Common myeloid progenitor, CD34-positive (primary cell): ENCODE data around the gene SERGEF.

ENCODE experiments used
- CTCF ChIA-PET: fragments of 350-600 bp; sonication (Branson Sonifier 250); formaldehyde crosslinking; loops from one replicate; lab custom pipeline; 2021; ENCODE audit warnings: antibody characterized with exemption; lab: Charles Lee
- POLR2A ChIA-PET: fragments of 350-600 bp; sonication (Branson Sonifier 250); formaldehyde crosslinking; loops from one replicate; lab custom pipeline; 2021; ENCODE audit warnings: antibody characterized with exemption; lab: Charles Lee
- DNase-seq, 3 donors: peaks; one replicate each; pipeline versions ENCODE4 v3.0.0 to v3.0.0-alpha.2; 2013
- H3K27ac ChIP-seq, 2 experiments: 1 replicate in 1 of 2; 2 replicates in 1 of 2; pipeline ENCODE4 v1.7.0; 2013; ENCODE audit warnings: inconsistent platforms in 2 of 2, low read length in 2 of 2, mild to moderate bottlenecking in 2 of 2, low read depth in 1 of 2, moderate library complexity in 1 of 2; ENCODE audit not compliant: severe bottlenecking in 2 of 2, insufficient read depth in 1 of 2, poor library complexity in 1 of 2
- H3K27me3 ChIP-seq, 5 experiments: replicated peaks in 2 of 5; 1 replicate in 3 of 5; 2 replicates in 2 of 5; pipeline versions ENCODE4 v1.6.1 to v1.7.0; 2013; ENCODE audit warnings: low read length in 4 of 5, mild to moderate bottlenecking in 2 of 5, moderate library complexity in 2 of 5, inconsistent platforms in 1 of 5; ENCODE audit not compliant: insufficient read depth in 5 of 5, control insufficient read depth in 4 of 5
- H3K36me3 ChIP-seq, 4 experiments: 1 replicate in 2 of 4; 2 replicates in 2 of 4; pipeline versions ENCODE4 v1.6.1 to v1.7.0; 2013; ENCODE audit warnings: low read length in 3 of 4, control low read depth in 1 of 4, mild to moderate bottlenecking in 1 of 4; ENCODE audit not compliant: control insufficient read depth in 4 of 4, insufficient read depth in 4 of 4
- H3K4me1 ChIP-seq, 4 experiments: 1 replicate in 3 of 4; 2 replicates in 1 of 4; pipeline versions ENCODE4 v1.6.1 to v1.7.1; 2013; ENCODE audit warnings: low read length in 3 of 4, mild to moderate bottlenecking in 3 of 4, control low read depth in 1 of 4, inconsistent platforms in 1 of 4, moderate library complexity in 1 of 4; ENCODE audit not compliant: control insufficient read depth in 4 of 4, insufficient read depth in 4 of 4; ENCODE audit errors: control extremely low read depth in 1 of 4
- H3K4me3 ChIP-seq, 7 experiments: 1 replicate in 4 of 7; 2 replicates in 3 of 7; pipeline versions ENCODE4 v1.5.1 to v1.7.0; 2013; ENCODE audit warnings: mild to moderate bottlenecking in 7 of 7, low read length in 6 of 7, moderate library complexity in 6 of 7, inconsistent platforms in 2 of 7, low read depth in 2 of 7, control low read depth in 1 of 7; ENCODE audit not compliant: insufficient read depth in 4 of 7, control insufficient read depth in 1 of 7; ENCODE audit errors: extremely low read depth in 1 of 7
- H3K9me3 ChIP-seq, 5 experiments: 1 replicate in 4 of 5; 2 replicates in 1 of 5; pipeline versions ENCODE4 v1.6.1 to v1.7.1; 2013; ENCODE audit warnings: low read length in 4 of 5, mild to moderate bottlenecking in 2 of 5, inconsistent platforms in 1 of 5, low read depth in 1 of 5, moderate library complexity in 1 of 5; ENCODE audit not compliant: control insufficient read depth in 4 of 5, insufficient read depth in 2 of 5; ENCODE audit errors: control extremely low read depth in 1 of 5
- WGBS: methylation state at CpG from one replicate; pipeline ENCODE4 v1.1.5; 2013; ENCODE audit not compliant: insufficient coverage; 5-methylcytosine and 5-hydroxymethylcytosine counted together

SERGEF gene

DNA sequence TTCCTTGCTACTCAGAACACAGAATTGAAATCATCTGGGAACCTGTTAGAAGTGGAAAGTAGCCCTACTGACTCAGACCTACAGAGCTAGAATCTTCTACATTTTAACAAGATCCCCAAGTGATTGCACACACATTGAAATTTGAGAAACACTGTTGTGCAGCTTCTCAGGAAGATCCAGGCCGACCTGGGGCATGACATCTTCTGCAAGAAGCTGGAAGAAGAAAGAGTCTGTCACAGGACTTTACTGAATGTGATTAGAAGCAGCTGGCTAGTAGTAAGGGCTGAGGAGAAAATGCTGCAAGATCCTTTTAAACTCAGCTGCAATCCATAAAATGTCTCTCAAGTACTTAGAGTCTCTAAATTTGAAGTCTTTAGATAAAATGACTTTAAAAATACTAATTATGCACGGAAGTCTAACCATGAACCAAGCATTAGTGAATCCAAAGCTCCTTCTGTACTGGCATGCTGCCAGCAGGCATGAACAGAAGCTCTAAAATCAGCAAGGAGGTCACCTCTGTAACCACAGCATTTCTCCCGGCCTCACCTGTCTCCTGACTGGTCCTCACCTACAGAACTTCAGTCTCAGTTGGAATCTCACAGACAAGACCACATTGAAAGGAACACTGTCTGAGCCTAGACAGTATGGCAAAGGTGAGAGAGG is 85.0 kb downstream of the SERGEF start:
- no peak overlapping the region for H3K4me3 ChIP-seq
- H3K4me1 ChIP-seq, result no peaks in the 10 kb centered on the region
- DNase-seq, result no peak
- peaks cover 0 to 21% (median 6%) of the 10 kb centered on the region in 4 experiments for H3K36me3 ChIP-seq
- ChIA-PET POLR2A (no interaction called here), CTCF (no interaction called here)
- H3K27ac ChIP-seq, result no peak overlapping the region
- no peaks in the 10 kb centered on the region for H3K27me3 ChIP-seq
- H3K9me3 ChIP-seq, result no peaks in the 10 kb centered on the region
- 76% methylated on average over 3 of the region's 3 CpGs for WGBS

GRCh38 chr11:17927041-17927440 is 85.8 kb downstream of the SERGEF start:
- H3K9me3 ChIP-seq, result no peaks in the 10 kb centered on the region
- DNase-seq, result no peak
- ChIA-PET POLR2A (no interaction called here), CTCF (no interaction called here)
- H3K36me3 ChIP-seq, result peaks cover 0 to 18% (median 4%) of the 10 kb centered on the region in 4 experiments
- peaks cover 0 to 6% (median 2%) of the 10 kb centered on the region in 4 experiments for H3K4me1 ChIP-seq
- no peaks in the 10 kb centered on the region for H3K27me3 ChIP-seq
- no peak overlapping the region for H3K4me3 ChIP-seq
- WGBS, result 100% methylated on average over 2 of the region's 3 CpGs
- H3K27ac ChIP-seq, result no peak overlapping the region

GRCh38 chr11:17924713-17925112 is 88.1 kb downstream of the SERGEF start:
- WGBS, result 100% methylated on average over 3 of the region's 3 CpGs
- ChIA-PET POLR2A (no interaction called here), CTCF (no interaction called here)
- peaks cover 0 to 10% (median 2%) of the 10 kb centered on the region in 4 experiments for H3K4me1 ChIP-seq
- peaks cover 0 to 13% (median 4%) of the 10 kb centered on the region in 4 experiments for H3K36me3 ChIP-seq
- H3K27ac ChIP-seq, result no peak overlapping the region
- H3K4me3 ChIP-seq, result no peak overlapping the region
- H3K9me3 ChIP-seq, result no peaks in the 10 kb centered on the region
- no peaks in the 10 kb centered on the region for H3K27me3 ChIP-seq
- DNase-seq, result no peak

GRCh38 chr11:17923217-17923616 is 89.6 kb downstream of the SERGEF start:
- Histone ChIP-seq H3K9me3 (no peaks in the 10 kb centered on the region), H3K27me3 (no peaks in the 10 kb centered on the region), H3K27ac (no peak overlapping the region), H3K4me3 (no peak overlapping the region), H3K36me3 (peaks cover 0 to 16% (median 4%) of the 10 kb centered on the region in 4 experiments), H3K4me1 (peaks cover 0 to 10% (median 2%) of the 10 kb centered on the region in 4 experiments)
- ChIA-PET CTCF (interaction anchor here (0.6 to 0.8 kb wide), 2 partner anchors 13 to 38 kb away, joined by 3 read pairs; no protein-coding TSS in a partner anchor), POLR2A (no interaction called here)
- no peak for DNase-seq
- WGBS, result 100% methylated on average over 2 of the region's 3 CpGs

- H3K27ac ChIP-seq, result no peak overlapping the region
- peaks cover 0 to 10% (median 2%) of the 10 kb centered on the region in 4 experiments for H3K4me1 ChIP-seq
- CTCF ChIA-PET, result interaction anchor here (0.6 to 1.4 kb wide), 3 partner anchors 10 to 57 kb away, joined by 3 read pairs; no protein-coding TSS in a partner anchor
- no peaks in the 10 kb centered on the region for H3K9me3 ChIP-seq
- no peak overlapping the region for H3K4me3 ChIP-seq
- POLR2A ChIA-PET, result no interaction called here
- no peak for DNase-seq
- peaks cover 0 to 24% (median 9%) of the 10 kb centered on the region in 4 experiments for H3K36me3 ChIP-seq
- H3K27me3 ChIP-seq, result no peaks in the 10 kb centered on the region
- WGBS, result 64% methylated on average over 2 of the region's 2 CpGs
Measured at GRCh38 chr11:17922416-17922788, 90.4 kb downstream of the SERGEF start.

GRCh38 chr11:17921659-17922415 is 91.0 kb downstream of the SERGEF start:
- Histone ChIP-seq H3K4me3 (no peak overlapping the region), H3K9me3 (no peaks in the 10 kb centered on the region), H3K36me3 (peaks cover 0 to 24% (median 10%) of the 10 kb centered on the region in 4 experiments), H3K27me3 (no peaks in the 10 kb centered on the region), H3K27ac (no peak overlapping the region), H3K4me1 (peaks cover 0 to 10% (median 2%) of the 10 kb centered on the region in 4 experiments)
- DNase-seq, result peak in 2 of 3 donors; percentile 10 to 15
- POLR2A ChIA-PET, result no interaction called here
- CTCF ChIA-PET, result interaction anchor here (0.9 to 1.4 kb wide), 2 partner anchors 10 to 57 kb away, joined by 3 read pairs; no protein-coding TSS in a partner anchor
- WGBS, result 43% methylated on average over 4 of the region's 4 CpGs
